IPS-20b (cell line): Measurements from ENCODE around the gene RAP1A.

Experiments
- H3K27ac ChIP-seq: one replicate; pipeline ENCODE4 v1.5.1; 2013; ENCODE audit warnings: low read length
- H3K27me3 ChIP-seq: 2 replicates; pipeline ENCODE4 v1.6.1; 2013; ENCODE audit warnings: mild to moderate bottlenecking, low read length, inconsistent platforms; ENCODE audit not compliant: insufficient read depth
- H3K36me3 ChIP-seq: 2 replicates; pipeline ENCODE4 v1.6.1; 2013; ENCODE audit warnings: low read depth, mild to moderate bottlenecking, inconsistent platforms, low read length, moderate library complexity; ENCODE audit not compliant: insufficient read depth
- H3K4me1 ChIP-seq: 2 replicates; pipeline ENCODE4 v1.6.1; 2013; ENCODE audit warnings: mild to moderate bottlenecking, control low read depth, inconsistent platforms, low read length, moderate library complexity; ENCODE audit not compliant: insufficient read depth
- H3K4me3 ChIP-seq: 2 replicates; pipeline ENCODE4 v1.5.1; 2013; ENCODE audit warnings: mild to moderate bottlenecking, low read length, inconsistent platforms
- H3K9ac ChIP-seq: 2 replicates; pipeline ENCODE4 v1.6.1; 2013; ENCODE audit warnings: low read depth, mild to moderate bottlenecking, inconsistent platforms, low read length, moderate library complexity
- H3K9me3 ChIP-seq: 2 replicates; pipeline ENCODE4 v1.6.1; 2013; ENCODE audit warnings: mild to moderate bottlenecking, low read depth, low read length, inconsistent platforms; ENCODE audit not compliant: insufficient read depth

Gene RAP1A

GRCh38 chr1:111756124-111756513 lies 136.5 kb downstream of the RAP1A start:
- Histone ChIP-seq H3K27me3 (no peaks in the 10 kb centered on the region), H3K27ac (peak overlapping the region; percentile 97), H3K4me1 (peaks cover 5% of the 10 kb centered on the region; the same call in 1 of the 2 replicates), H3K9me3 (no peaks in the 10 kb centered on the region), H3K36me3 (peaks cover 29% of the 10 kb centered on the region), H3K4me3 (peak overlapping the region; percentile 100), H3K9ac (peak overlapping the region; percentile 99)

- H3K4me1 ChIP-seq, result peaks cover 5% of the 10 kb centered on the region; the same call in 1 of the 2 replicates
- H3K27ac ChIP-seq, result no peak overlapping the region
- no peaks in the 10 kb centered on the region for H3K27me3 ChIP-seq
- H3K9me3 ChIP-seq, result no peaks in the 10 kb centered on the region
- H3K4me3 ChIP-seq, result no peak overlapping the region
- H3K9ac ChIP-seq, result no peak overlapping the region
- H3K36me3 ChIP-seq, result peaks cover 52% of the 10 kb centered on the region
Observed at GRCh38 chr1:111758373-111758772, 138.8 kb downstream of the RAP1A start.

GRCh38 chr1:111761717-111762116 lies 142.1 kb downstream of the RAP1A start:
- H3K4me3 ChIP-seq, result no peak overlapping the region
- peaks cover 84% of the 10 kb centered on the region for H3K36me3 ChIP-seq
- H3K4me1 ChIP-seq, result no peaks in the 10 kb centered on the region
- H3K27me3 ChIP-seq, result no peaks in the 10 kb centered on the region
- no peaks in the 10 kb centered on the region for H3K9me3 ChIP-seq
- H3K27ac ChIP-seq, result no peak overlapping the region
- H3K9ac ChIP-seq, result no peak overlapping the region

GRCh38 chr1:111762332-111762731 lies 142.7 kb downstream of the RAP1A start:
- no peaks in the 10 kb centered on the region for H3K4me1 ChIP-seq
- H3K27ac ChIP-seq, result no peak overlapping the region
- H3K27me3 ChIP-seq, result no peaks in the 10 kb centered on the region
- no peaks in the 10 kb centered on the region for H3K9me3 ChIP-seq
- no peak overlapping the region for H3K9ac ChIP-seq
- H3K36me3 ChIP-seq, result peaks cover 90% of the 10 kb centered on the region
- H3K4me3 ChIP-seq, result no peak overlapping the region
